Measurements from ENCODE around the gene PPIB.
"Not testable (repeated sequence)": the region's sequence is repeated elsewhere in the genome, so short reads cannot be mapped to it uniquely, and the experiment has no call there.

The PPIB gene

GRCh38 chr15:64137226-64137833 is 25.5 kb downstream of the PPIB start:
- DNase-seq, result no peak

GRCh38 chr15:64136347-64136746 is 26.5 kb downstream of the PPIB start:
- DNase-seq, result no peak

GRCh38 chr15:64134345-64134829 is 28.4 kb downstream of the PPIB start:
- DNase-seq, result no peak

- DNase-seq, result no peak
Observed at GRCh38 chr15:64133623-64134344, 29.0 kb downstream of the PPIB start.

GRCh38 chr15:64132217-64132616 is 30.6 kb downstream of the PPIB start:
- DNase-seq, result no peak

- no peak for DNase-seq
Observed at GRCh38 chr15:64131547-64131946, 31.3 kb downstream of the PPIB start.

GRCh38 chr15:64130159-64130558 is 32.7 kb downstream of the PPIB start:
- DNase-seq, result no peak

- DNase-seq, result no peak
Observed at GRCh38 chr15:64127521-64128270, 35.1 kb downstream of the PPIB start.

- no peak for DNase-seq
Observed at GRCh38 chr15:64125978-64126377, 36.8 kb downstream of the PPIB start.

GRCh38 chr15:64122936-64123351 is 39.9 kb downstream of the PPIB start:
- no peak for DNase-seq

GRCh38 chr15:64122444-64122843 is 40.4 kb downstream of the PPIB start:
- no peak for DNase-seq

GRCh38 chr15:64121614-64122013 is 41.2 kb downstream of the PPIB start:
- no peak for DNase-seq

GRCh38 chr15:64120322-64120721 is 42.5 kb downstream of the PPIB start:
- not testable (repeated sequence) for DNase-seq

GRCh38 chr15:64117759-64118487 is 44.9 kb downstream of the PPIB start:
- no peak for DNase-seq

- DNase-seq, result no peak
Observed at GRCh38 chr15:64112904-64113303, 49.9 kb downstream of the PPIB start.

GRCh38 chr15:64112073-64112772 is 50.6 kb downstream of the PPIB start:
- no peak for DNase-seq

GRCh38 chr15:64111679-64112050 is 51.2 kb downstream of the PPIB start:
- no peak for DNase-seq

GRCh38 chr15:64110950-64111678 is 51.7 kb downstream of the PPIB start:
- no peak for DNase-seq

GRCh38 chr15:64110108-64110701 is 52.6 kb downstream of the PPIB start:
- DNase-seq, result not testable (repeated sequence)

- no peak for DNase-seq
Observed at GRCh38 chr15:64107337-64107736, 55.5 kb downstream of the PPIB start.

All from NCI-H2171 (cell line).